ENCODE data around the gene PPP1R3E. TPM values are rescaled to one million over a fixed set of nuclear protein-coding genes. Genes with fewer than 3 reads are reported as not detected.

The PPP1R3E gene
- total and polyA plus RNA-seq, 11 donors, result 2.1 to 11.4 (median 5.6) TPM

DNA sequence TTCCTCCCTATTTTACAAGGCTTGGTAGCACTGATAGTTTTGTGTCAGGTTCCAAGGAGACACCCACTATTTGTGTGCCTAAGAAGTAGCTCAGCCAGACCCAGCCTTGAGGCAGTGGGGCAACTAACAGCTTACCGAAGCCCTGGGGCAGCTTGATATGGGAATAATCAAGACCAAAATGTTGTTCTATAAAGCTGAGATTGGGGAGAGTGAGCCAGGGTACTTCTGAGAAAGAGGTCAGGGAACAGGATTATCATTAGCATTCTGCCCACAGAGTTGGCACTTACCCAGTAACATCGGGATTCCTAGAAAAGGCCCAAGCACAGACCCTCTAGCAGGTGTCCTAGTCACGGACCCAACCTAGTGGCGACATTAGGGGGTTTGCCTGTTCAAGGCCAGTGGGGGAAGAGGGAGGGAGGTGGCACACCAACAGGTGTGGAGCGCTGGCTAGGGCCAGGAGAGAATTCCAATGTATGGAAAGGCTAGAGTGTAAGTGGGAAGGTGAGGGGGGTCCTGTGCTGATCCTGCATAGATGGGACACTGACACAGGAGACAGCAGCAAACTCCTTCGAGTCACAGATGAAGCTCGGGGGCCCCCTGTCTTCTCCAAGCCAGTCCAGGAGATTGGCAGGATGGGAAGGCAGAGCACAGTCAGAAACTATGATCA is 4.9 kb downstream of the PPP1R3E start:
- H3K36me3 ChIP-seq, result peaks cover 0 to 35% (median 26%) of the 10 kb centered on the region in 9 donors
- H3K27me3 ChIP-seq, result no peaks in the 10 kb centered on the region
- 71 to 81% (median 78%) methylated on average over 7 of the region's 7 CpGs for WGBS, 4 donors
- peak overlapping the region in 1 of 12 donors; percentile 100 for H3K27ac ChIP-seq
- peaks cover 0 to 48% (median 34%) of the 10 kb centered on the region in 12 donors for H3K4me1 ChIP-seq
- no peak for ATAC-seq
- H3K4me3 ChIP-seq, result no peak overlapping the region
- DNase-seq, result no peak
- TF ChIP-seq, protein P1, sequence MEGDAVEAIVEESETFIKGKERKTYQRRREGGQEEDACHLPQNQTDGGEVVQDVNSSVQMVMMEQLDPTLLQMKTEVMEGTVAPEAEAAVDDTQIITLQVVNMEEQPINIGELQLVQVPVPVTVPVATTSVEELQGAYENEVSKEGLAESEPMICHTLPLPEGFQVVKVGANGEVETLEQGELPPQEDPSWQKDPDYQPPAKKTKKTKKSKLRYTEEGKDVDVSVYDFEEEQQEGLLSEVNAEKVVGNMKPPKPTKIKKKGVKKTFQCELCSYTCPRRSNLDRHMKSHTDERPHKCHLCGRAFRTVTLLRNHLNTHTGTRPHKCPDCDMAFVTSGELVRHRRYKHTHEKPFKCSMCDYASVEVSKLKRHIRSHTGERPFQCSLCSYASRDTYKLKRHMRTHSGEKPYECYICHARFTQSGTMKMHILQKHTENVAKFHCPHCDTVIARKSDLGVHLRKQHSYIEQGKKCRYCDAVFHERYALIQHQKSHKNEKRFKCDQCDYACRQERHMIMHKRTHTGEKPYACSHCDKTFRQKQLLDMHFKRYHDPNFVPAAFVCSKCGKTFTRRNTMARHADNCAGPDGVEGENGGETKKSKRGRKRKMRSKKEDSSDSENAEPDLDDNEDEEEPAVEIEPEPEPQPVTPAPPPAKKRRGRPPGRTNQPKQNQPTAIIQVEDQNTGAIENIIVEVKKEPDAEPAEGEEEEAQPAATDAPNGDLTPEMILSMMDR (IDR thresholded peaks at IDR 0.05), result no peak
- TF ChIP-seq POLR2A (IDR thresholded peaks at IDR 0.05), result no peak
- H3K9me3 ChIP-seq, result no peaks in the 10 kb centered on the region
- intact Hi-C loops (cut with DNase I), result loop anchor here in 5 of 10 donors (2.0 to 10.0 kb wide), 3 partner anchors 173 to 177 kb away; no protein-coding TSS in a partner anchor

DNA sequence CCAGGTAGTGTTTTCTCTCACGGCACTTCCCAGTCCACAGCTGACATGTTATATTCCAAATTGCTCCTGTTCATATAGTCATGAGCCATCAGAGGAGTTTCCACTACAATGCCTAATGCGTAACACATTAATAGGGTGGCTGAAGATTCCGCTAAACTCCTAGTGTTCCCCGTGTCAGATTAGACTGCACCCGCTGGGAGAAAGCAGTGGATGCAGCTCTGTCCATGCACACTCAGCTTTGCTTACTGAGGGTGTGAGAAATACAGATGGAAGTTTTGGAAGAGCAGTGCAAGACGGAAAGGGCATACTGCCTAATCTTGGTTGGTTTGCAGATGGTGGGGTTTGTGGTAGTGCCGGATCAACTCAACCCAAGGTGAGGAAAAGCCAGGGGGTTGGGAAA is 5.6 kb downstream of the PPP1R3E start:
- Histone ChIP-seq H3K27me3 (no peaks in the 10 kb centered on the region), H3K9me3 (no peaks in the 10 kb centered on the region), H3K4me3 (no peak overlapping the region), H3K36me3 (peaks cover 0 to 35% (median 26%) of the 10 kb centered on the region in 9 donors), H3K27ac (no peak overlapping the region), H3K4me1 (peaks cover 0 to 43% (median 32%) of the 10 kb centered on the region in 12 donors)
- TF ChIP-seq POLR2A (IDR thresholded peaks at IDR 0.05), result no peak
- DNase-seq (no peak), ATAC-seq (no peak)
- intact Hi-C loops (cut with DNase I), result loop anchor here in 4 of 10 donors (5.0 to 10.0 kb wide), 2 partner anchors 172 to 175 kb away; no protein-coding TSS in a partner anchor
- WGBS, 4 donors, result 86 to 90% (median 88%) methylated on average over 7 of the region's 7 CpGs

- no peak for TF ChIP-seq POLR2A (IDR thresholded peaks at IDR 0.05)
- TF ChIP-seq, protein P1 (IDR thresholded peaks at IDR 0.05), result no peak
- no peaks in the 10 kb centered on the region for H3K27me3 ChIP-seq
- intact Hi-C loops (cut with DNase I), result loop anchor here in 4 of 10 donors (5.0 to 10.0 kb wide), 2 partner anchors 171 to 174 kb away; no protein-coding TSS in a partner anchor
- ATAC-seq (no peak), DNase-seq (no peak)
- 88 to 92% (median 90%) methylated on average over 7 of the region's 7 CpGs for whole genome bisulfite sequencing, 4 donors
- peaks cover 0 to 43% (median 32%) of the 10 kb centered on the region in 12 donors for H3K4me1 ChIP-seq
- H3K9me3 ChIP-seq, result no peaks in the 10 kb centered on the region
- H3K27ac ChIP-seq, result peak overlapping the region in 1 of 12 donors; percentile 15
- peaks cover 0 to 35% (median 26%) of the 10 kb centered on the region in 9 donors for H3K36me3 ChIP-seq
- H3K4me3 ChIP-seq, result no peak overlapping the region
These were observed 6.5 kb downstream of the PPP1R3E start for GRCh38 chr14:23296012-23296777.

DNA sequence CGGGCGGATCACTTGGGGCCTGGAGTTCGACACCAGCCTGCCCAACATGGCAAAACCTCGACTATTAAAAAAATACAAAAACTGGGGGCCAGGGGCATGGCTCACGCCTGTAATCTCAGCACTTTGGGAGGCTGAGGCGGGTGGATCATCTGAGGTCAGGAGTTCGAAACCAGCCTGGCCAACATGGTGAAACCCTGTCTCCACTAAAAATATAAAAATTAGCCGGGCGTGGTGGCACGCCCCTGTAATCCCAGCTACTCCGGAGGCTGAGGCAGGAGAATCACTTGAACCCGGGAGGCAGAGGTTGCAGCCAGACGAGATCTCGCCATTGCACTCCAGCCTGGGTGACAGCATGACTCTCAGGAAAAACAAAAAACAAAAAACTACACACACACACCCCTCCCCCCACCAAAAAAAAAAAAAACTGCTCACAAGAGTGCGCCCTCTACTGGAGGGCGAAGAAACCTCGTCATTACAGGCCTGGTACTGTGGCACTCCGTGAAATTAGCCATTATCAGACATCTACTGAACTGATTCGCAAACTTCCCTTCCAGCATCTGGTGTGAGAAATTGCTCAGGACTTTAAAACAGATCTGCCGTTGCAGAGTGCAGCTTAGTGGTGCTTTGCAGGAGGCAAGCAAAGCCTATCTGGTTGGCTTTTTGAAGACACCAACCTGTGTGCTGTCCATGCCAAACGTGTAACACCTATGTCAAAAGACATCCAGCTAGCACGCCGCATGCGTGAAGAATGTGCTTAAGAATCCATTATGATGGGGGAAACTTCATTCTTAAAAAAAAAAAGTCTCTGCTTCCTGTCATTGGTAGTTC is 7.7 kb downstream of the PPP1R3E start:
- TF ChIP-seq, protein P1 (IDR thresholded peaks at IDR 0.05), result peak; percentile 78 to 89 (median 85)
- TF ChIP-seq POLR2A (IDR thresholded peaks at IDR 0.05), result no peak
- no peak overlapping the region for H3K4me3 ChIP-seq
- H3K9me3 ChIP-seq, result no peaks in the 10 kb centered on the region
- intact Hi-C loops (cut with DNase I), result loop anchor here in 5 of 10 donors (2.0 to 10.0 kb wide), 3 partner anchors 30 to 173 kb away; no protein-coding TSS in a partner anchor
- ATAC-seq (peak in 3 of 4 donors; percentile 49 to 67 (median 63)), DNase-seq (peak in 1 of 5 donors; percentile 55)
- peaks cover 0 to 35% (median 25%) of the 10 kb centered on the region in 12 donors for H3K4me1 ChIP-seq
- no peaks in the 10 kb centered on the region for H3K27me3 ChIP-seq
- H3K27ac ChIP-seq, result peak overlapping the region in 2 of 12 donors; percentile 17 to 25
- H3K36me3 ChIP-seq, result peaks cover 0 to 35% (median 26%) of the 10 kb centered on the region in 9 donors
- 27 to 32% (median 29%) methylated on average over 24 of the region's 24 CpGs for WGBS, 4 donors

Data from heart left ventricle (tissue), 16 donors.